Subcutaneous abdominal adipose tissue (tissue), 5 donors: ENCODE data around the gene CRACDL.

Experiments
- H3K27ac ChIP-seq: one replicate; pipeline ENCODE4 v1.7.0; 2013; ENCODE audit warnings: low read depth, mild to moderate bottlenecking, inconsistent platforms, low read length, moderate library complexity
- H3K27me3 ChIP-seq, 5 donors: one replicate each; pipeline ENCODE4 v1.7.0; 2013; ENCODE audit warnings: low read length in 5 of 5, inconsistent platforms in 1 of 5; ENCODE audit not compliant: control insufficient read depth in 5 of 5, insufficient read depth in 4 of 5
- H3K36me3 ChIP-seq, 5 donors: one replicate each; pipeline ENCODE4 v1.7.0; 2013; ENCODE audit warnings: low read length in 5 of 5; ENCODE audit not compliant: control insufficient read depth in 5 of 5, insufficient read depth in 5 of 5
- H3K4me1 ChIP-seq, 5 donors: one replicate each; pipeline ENCODE4 v1.7.0; 2013; ENCODE audit warnings: low read length in 5 of 5, mild to moderate bottlenecking in 3 of 5, moderate library complexity in 1 of 5; ENCODE audit not compliant: control insufficient read depth in 5 of 5, insufficient read depth in 5 of 5
- H3K4me3 ChIP-seq, 5 donors: one replicate each; pipeline ENCODE4 v1.7.0; 2013; ENCODE audit warnings: low read length in 5 of 5, low read depth in 1 of 5
- H3K9ac ChIP-seq, 5 donors: one replicate each; pipeline ENCODE4 v1.7.0; 2013; ENCODE audit warnings: low read length in 5 of 5, mild to moderate bottlenecking in 4 of 5, moderate library complexity in 3 of 5
- H3K9me3 ChIP-seq, 5 donors: one replicate each; pipeline ENCODE4 v1.7.0; 2013; ENCODE audit warnings: low read length in 5 of 5; ENCODE audit not compliant: control insufficient read depth in 5 of 5
- donor health status: healthy.
- donor health status: healthy.
- donor health status: healthy.
- donor health status: healthy.
- donor health status: healthy.

The CRACDL gene

DNA sequence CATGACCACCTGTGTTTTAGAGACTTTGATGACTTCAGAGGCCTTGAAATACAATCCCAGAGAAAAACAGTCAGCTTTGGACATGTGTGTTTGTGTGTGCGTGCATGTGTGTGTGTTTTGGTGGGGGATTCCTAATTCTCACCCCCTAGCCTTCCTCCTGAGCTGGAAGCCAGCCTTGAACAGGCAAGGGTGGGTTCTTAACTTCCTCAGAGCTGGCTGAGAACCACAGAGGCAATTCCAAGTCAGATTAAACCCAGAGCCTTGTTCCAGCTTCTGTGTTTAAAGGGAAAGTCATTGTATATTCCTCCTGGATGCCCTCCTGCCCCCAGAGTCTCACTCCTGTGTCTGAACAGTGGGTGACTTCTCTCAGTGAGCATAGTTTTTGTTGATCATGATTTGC is 159.9 kb downstream of the CRACDL start:
- Histone ChIP-seq H3K27ac (no peak overlapping the region), H3K27me3 (peaks cover 0 to 8% (median 0%) of the 10 kb centered on the region in 5 donors), H3K9me3 (peaks cover 0 to 5% (median 0%) of the 10 kb centered on the region in 5 donors), H3K36me3 (no peaks in the 10 kb centered on the region), H3K4me3 (no peak overlapping the region), H3K9ac (no peak overlapping the region), H3K4me1 (peaks cover 0 to 20% (median 11%) of the 10 kb centered on the region in 5 donors)

DNA sequence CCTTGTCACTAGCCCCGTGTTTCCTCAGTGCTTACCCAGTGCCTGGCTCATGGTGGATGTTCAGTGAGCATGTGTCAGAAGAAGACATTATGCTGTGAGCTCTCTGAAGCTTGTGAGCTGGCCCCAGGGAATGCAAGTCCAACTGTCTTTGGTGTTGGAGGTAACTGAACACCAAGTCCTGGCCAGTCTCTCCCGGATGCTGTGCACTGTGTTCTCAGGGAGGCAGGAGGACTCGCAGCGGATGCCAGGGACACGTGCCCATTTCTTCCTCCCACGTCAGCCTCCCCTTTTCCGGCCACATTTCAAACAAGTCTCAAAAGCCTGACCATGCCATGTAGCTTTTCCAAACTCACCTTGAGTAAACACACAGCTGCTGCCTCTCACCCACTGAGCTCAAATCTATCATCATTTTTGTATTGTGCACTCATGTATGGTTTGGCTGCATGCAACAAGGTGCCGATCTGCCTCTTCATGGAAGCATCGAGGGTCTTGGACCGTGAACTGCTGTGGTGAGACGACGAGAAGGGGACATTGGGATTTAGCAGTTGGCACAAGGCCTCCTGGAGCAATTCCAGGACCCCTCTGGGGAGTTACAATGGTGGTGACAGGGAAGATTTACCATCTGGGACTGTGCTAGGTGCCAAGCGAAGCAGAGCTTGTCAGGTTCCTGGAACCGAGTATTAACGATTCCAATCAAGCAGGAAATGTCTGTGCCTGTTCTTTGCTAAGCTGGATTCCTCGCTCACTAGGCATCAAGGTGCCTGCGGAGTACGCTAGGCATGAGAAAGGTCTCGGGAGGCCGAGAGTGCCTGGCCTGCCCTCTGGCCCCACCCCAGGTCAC is 160.7 kb downstream of the CRACDL start:
- H3K9me3 ChIP-seq = peaks cover 0 to 5% (median 0%) of the 10 kb centered on the region in 5 donors
- no peak overlapping the region for H3K4me3 ChIP-seq
- H3K36me3 ChIP-seq = no peaks in the 10 kb centered on the region
- peaks cover 0 to 20% (median 11%) of the 10 kb centered on the region in 5 donors for H3K4me1 ChIP-seq
- peaks cover 0 to 8% (median 0%) of the 10 kb centered on the region in 5 donors for H3K27me3 ChIP-seq
- no peak overlapping the region for H3K9ac ChIP-seq
- H3K27ac ChIP-seq = no peak overlapping the region

DNA sequence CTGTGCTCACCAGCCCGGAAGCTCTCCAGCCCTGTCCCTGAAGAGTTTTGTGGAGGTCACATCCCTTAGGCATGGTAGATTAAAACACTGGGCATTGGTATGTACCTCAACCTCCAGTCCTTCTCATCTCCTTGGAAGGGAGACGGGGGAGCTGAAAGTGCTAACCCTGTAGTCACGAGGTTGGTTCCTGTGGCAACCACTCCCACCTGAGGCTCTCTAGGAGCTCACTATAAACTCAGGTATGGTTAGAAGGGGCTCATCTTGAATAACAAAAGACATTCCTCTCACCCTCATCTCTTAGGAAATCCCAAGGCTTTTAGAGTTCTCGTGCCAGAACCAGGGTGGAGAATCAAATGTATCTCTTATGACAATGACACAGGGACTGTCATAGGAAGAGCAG is 162.1 kb downstream of the CRACDL start:
- H3K36me3 ChIP-seq = no peaks in the 10 kb centered on the region
- no peak overlapping the region for H3K4me3 ChIP-seq
- peaks cover 0 to 5% (median 0%) of the 10 kb centered on the region in 5 donors for H3K9me3 ChIP-seq
- H3K27me3 ChIP-seq = peaks cover 0 to 8% (median 0%) of the 10 kb centered on the region in 5 donors
- no peak overlapping the region for H3K9ac ChIP-seq
- H3K4me1 ChIP-seq = peaks cover 0 to 23% (median 11%) of the 10 kb centered on the region in 5 donors
- H3K27ac ChIP-seq = no peak overlapping the region

DNA sequence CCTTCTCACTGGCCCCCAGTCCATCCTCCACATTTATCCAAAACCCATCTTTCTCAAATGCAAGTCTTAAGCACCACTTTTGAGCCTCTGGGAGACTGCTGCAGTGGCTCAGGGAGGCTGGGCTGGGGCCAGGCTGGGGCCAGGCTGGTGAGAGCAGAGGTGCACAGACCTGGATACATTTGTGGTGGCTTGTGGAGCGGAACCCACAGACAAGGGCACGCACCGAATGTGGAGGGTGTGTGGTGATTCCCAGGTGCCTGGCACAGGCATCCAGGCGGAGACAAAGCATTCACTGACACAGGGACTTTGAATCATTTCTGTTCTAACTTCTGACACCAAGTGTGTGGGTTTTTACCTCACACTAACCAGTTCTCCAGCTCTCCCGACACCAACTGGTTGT is 162.9 kb downstream of the CRACDL start:
- Histone ChIP-seq H3K4me3 (no peak overlapping the region), H3K27ac (no peak overlapping the region), H3K9me3 (peaks cover 0 to 5% (median 0%) of the 10 kb centered on the region in 5 donors), H3K27me3 (peaks cover 0 to 8% (median 0%) of the 10 kb centered on the region in 5 donors), H3K36me3 (no peaks in the 10 kb centered on the region), H3K4me1 (peaks cover 0 to 28% (median 11%) of the 10 kb centered on the region in 5 donors), H3K9ac (no peak overlapping the region)

DNA sequence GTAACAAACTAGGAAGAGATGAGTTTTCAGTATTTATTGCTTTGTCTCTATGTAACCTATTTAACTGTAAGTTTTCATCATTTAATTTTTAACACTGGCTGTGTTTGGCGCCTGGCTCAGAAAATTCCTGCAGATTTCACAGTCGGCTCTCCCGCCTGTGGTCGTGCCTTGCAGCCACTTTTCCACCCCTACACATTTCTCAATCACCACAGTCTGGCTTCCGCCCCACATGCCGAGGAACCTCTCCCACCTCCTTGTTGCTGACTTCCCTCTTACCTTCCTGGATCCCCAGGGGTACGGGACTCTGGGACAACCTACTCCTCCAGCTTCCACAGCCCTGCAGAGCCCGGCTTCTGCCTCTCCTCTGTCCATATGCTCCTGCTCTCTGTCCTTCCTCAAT is 163.5 kb downstream of the CRACDL start:
- peaks cover 0 to 3% (median 0%) of the 10 kb centered on the region in 5 donors for H3K9me3 ChIP-seq
- H3K27me3 ChIP-seq = peaks cover 0 to 8% (median 0%) of the 10 kb centered on the region in 5 donors
- no peak overlapping the region for H3K27ac ChIP-seq
- no peaks in the 10 kb centered on the region for H3K36me3 ChIP-seq
- H3K4me3 ChIP-seq = peak overlapping the region in 1 of 5 donors; percentile 53
- no peak overlapping the region for H3K9ac ChIP-seq
- peaks cover 0 to 28% (median 11%) of the 10 kb centered on the region in 5 donors for H3K4me1 ChIP-seq

DNA sequence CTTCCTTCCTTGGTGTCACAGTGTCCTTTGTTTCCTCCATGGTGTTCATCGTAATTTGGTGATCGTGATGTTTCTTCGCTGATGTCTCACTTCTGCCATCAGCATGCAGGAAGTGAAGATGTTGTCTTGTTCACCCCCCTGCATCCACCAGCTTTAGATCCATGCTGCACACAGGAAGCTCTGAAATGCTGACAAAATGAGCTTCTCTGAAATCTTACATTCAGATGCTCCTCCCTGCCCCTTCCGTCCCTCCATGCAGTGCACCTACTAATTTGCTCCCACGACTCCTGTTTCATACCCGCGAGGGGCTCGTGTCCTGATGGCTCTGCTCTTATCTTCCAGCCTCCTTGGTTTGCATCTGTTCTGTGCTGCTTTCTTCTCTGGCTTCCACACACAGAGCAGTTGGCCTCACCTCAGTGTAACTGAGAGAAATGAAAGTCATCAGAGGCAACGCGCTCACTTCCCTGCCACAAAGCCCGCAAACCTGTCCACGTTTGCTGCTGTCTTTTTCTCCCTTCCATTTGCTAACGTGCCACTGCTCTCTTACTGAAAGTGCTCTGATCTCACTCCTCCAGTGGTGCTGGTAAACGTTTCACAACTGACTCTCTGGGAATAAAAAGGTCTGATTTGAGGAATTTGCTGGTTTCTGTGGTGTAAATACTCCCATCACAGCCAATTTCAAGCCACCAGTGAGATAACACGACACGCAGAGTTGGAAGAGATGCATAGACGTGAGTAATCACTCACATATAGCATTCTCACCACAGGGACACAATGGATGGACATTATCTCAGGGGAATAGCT is 164.1 kb downstream of the CRACDL start:
- Histone ChIP-seq H3K9me3 (no peaks in the 10 kb centered on the region), H3K27me3 (peaks cover 0 to 8% (median 0%) of the 10 kb centered on the region in 5 donors), H3K4me1 (peaks cover 0 to 28% (median 11%) of the 10 kb centered on the region in 5 donors), H3K27ac (no peak overlapping the region), H3K9ac (peak overlapping the region in 1 of 5 donors; percentile 42), H3K4me3 (peak overlapping the region in 3 of 5 donors; percentile 5 to 53 (median 25)), H3K36me3 (no peaks in the 10 kb centered on the region)

DNA sequence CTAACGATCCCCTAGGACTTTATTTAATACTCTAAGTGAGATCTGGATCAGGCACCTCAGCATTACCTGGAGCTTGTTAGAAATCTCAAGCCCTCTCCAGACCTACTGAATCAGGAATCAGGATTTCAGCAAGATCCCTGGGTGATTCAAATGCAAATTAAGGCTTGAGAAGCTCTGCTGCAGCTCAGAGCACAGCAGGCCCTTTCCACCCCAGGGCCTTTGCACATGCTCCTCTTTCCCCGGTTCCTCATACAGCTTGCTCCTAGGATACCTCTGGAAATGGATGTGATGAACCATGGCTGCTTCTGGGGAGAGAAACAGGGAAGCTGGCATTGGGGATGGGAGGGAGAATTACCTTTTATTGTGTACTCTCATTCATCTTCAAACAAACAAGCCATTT is 164.8 kb downstream of the CRACDL start:
- peaks cover 0 to 8% (median 0%) of the 10 kb centered on the region in 5 donors for H3K27me3 ChIP-seq
- peaks cover 0 to 28% (median 11%) of the 10 kb centered on the region in 5 donors for H3K4me1 ChIP-seq
- H3K4me3 ChIP-seq = peak overlapping the region in 1 of 5 donors; percentile 53
- no peaks in the 10 kb centered on the region for H3K36me3 ChIP-seq
- no peak overlapping the region for H3K27ac ChIP-seq
- no peak overlapping the region for H3K9ac ChIP-seq
- H3K9me3 ChIP-seq = no peaks in the 10 kb centered on the region

DNA sequence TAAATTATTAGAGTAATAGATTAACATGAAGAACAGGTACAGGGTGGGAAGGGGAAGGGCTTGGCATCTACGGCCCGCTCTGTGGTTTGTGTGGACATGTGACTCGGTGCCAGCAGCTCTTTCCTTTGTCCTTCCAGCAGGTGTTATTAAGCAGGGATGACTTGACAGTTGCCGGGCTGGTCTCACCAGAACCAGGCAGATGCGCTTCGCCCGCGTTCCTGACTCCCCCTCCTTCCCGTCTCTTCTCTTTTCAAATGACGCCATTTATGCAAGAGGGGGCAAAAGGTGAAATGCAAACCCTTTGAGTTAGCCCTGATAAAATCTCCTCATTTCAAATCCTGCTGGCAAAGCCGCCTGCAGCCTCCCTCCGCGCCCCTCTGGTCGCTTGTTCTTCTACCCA is 166.2 kb downstream of the CRACDL start:
- Histone ChIP-seq H3K4me1 (peaks cover 0 to 32% (median 11%) of the 10 kb centered on the region in 5 donors), H3K36me3 (no peaks in the 10 kb centered on the region), H3K27ac (no peak overlapping the region), H3K27me3 (peaks cover 0 to 6% (median 0%) of the 10 kb centered on the region in 5 donors), H3K9me3 (no peaks in the 10 kb centered on the region), H3K9ac (no peak overlapping the region), H3K4me3 (no peak overlapping the region)

DNA sequence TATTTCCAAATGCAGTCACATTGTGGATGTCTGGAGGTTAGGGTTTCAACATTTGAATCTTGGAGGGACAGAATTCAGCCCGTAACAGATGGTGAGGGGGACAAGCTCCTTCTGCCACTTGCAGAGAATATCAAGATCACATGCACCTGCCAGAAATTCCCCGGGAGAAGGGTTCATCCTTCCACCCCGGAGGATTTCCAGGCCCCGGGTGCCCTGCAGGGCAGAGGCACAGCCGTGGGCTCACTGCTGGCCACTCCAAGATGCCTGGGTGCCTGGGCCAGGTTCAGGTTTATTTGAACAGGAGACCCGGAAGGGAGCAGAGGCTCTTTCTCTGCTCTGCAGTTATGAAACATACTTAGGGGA is 166.9 kb downstream of the CRACDL start:
- Histone ChIP-seq H3K4me1 (peaks cover 0 to 32% (median 11%) of the 10 kb centered on the region in 5 donors), H3K9me3 (no peaks in the 10 kb centered on the region), H3K36me3 (no peaks in the 10 kb centered on the region), H3K9ac (no peak overlapping the region), H3K27ac (no peak overlapping the region), H3K27me3 (peaks cover 0 to 6% (median 0%) of the 10 kb centered on the region in 5 donors), H3K4me3 (no peak overlapping the region)
